DND-41 (cell line): Measurements from ENCODE around the gene FEM1B.

Source experiments
- CTCF ChIP-seq: IDR thresholded peaks from 2 replicates; pipeline ENCODE4 v1.5.1; 2012; ENCODE audit warnings: borderline replicate concordance, low read length, moderate library complexity, mild to moderate bottlenecking; ENCODE audit not compliant: poor library complexity, severe bottlenecking; ENCODE audit errors: extremely low read depth
- EZH2 ChIP-seq: IDR thresholded peaks from 3 replicates; pipeline ENCODE4 v1.6.1; 2012; ENCODE audit warnings: borderline replicate concordance, low read depth, mild to moderate bottlenecking, moderate library complexity, low read length, inconsistent platforms; ENCODE audit not compliant: severe bottlenecking

GRCh38 chr15:68332266-68332665 is 54.7 kb downstream of the FEM1B start:
- no peak for TF ChIP-seq CTCF
- no peak for TF ChIP-seq EZH2
